Measurements from ENCODE around the gene APOH. TPM values are rescaled to one million over a fixed set of nuclear protein-coding genes. Genes with fewer than 3 reads are reported as not detected.

The APOH gene
- total and polyA plus RNA-seq, 5 donors: 0.11 to 1.3 TPM; not detected in 3

GRCh38 chr17:66235377-66235994 is 6.3 kb upstream of the APOH start:
- no peaks in the 10 kb centered on the region for H3K27me3 ChIP-seq (ENCODE audit: control insufficient read depth, insufficient read depth)
- H3K4me3 ChIP-seq (ENCODE audit: low read length): no peak overlapping the region
- DNase-seq (no peak), ATAC-seq (no peak)
- WGBS: 96% methylated on average over 3 of the region's 3 CpGs
- intact Hi-C loops (cut with DNase I): no loop called here
- H3K27ac ChIP-seq (ENCODE audit: low read length): no peak overlapping the region
- no peaks in the 10 kb centered on the region for H3K9me3 ChIP-seq (ENCODE audit: control insufficient read depth, low read length)
- H3K4me1 ChIP-seq (ENCODE audit: control insufficient read depth, insufficient read depth, low read length): no peaks in the 10 kb centered on the region

GRCh38 chr17:66234611-66235010 is 5.4 kb upstream of the APOH start:
- no peaks in the 10 kb centered on the region for H3K4me1 ChIP-seq (ENCODE audit: control insufficient read depth, insufficient read depth, low read length)
- no peak overlapping the region for H3K4me3 ChIP-seq (ENCODE audit: low read length)
- H3K9me3 ChIP-seq (ENCODE audit: control insufficient read depth, low read length): no peaks in the 10 kb centered on the region
- H3K27ac ChIP-seq (ENCODE audit: low read length): no peak overlapping the region
- intact Hi-C loops (cut with DNase I): no loop called here
- 77% methylated on average over 3 of the region's 3 CpGs for WGBS
- no peak for ATAC-seq
- DNase-seq: no peak
- H3K27me3 ChIP-seq (ENCODE audit: control insufficient read depth, insufficient read depth): no peaks in the 10 kb centered on the region

- Histone ChIP-seq H3K27ac (ENCODE audit: low read length) (no peak overlapping the region), H3K9me3 (ENCODE audit: control insufficient read depth, low read length) (no peaks in the 10 kb centered on the region), H3K4me1 (ENCODE audit: control insufficient read depth, insufficient read depth, low read length) (no peaks in the 10 kb centered on the region), H3K4me3 (ENCODE audit: low read length) (no peak overlapping the region), H3K27me3 (ENCODE audit: control insufficient read depth, insufficient read depth) (no peaks in the 10 kb centered on the region)
- WGBS: 74% methylated on average over 8 of the region's 8 CpGs
- no peak for DNase-seq
- intact Hi-C loops (cut with DNase I): no loop called here
- ATAC-seq: no peak
Observed at GRCh38 chr17:66233023-66233753, 4.0 kb upstream of the APOH start.

DNA sequence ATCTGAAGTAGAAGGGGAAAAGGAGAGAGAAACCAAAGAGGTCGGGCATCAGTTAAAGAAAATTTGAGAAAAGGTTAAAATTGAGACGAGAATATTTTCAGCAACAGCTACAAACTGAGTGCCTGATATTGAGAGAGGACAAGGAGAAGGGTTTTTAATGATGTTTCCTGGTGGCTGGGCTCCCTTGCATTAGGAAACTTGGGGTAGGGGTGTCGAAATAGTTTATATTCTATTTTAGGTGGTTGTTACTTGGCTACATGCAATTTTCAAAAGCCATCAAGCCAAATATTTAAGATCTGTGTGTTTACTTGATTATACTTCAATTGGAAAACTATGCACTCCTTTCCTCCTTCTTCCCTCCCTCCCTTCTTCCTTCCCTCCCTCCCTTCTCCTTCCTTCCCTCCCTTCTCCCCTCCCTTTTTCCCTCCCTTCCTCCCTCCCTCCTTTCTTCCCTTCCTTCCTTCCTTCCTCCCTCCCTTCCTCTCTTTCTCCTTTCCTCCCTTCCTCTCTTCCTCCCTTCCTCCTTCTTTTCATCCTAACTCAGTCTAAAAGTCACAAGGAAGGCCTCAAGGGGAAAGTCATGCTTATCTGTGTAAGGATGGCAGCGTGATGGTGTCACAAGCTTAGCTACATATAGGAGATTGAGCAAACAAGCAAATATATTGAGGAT is 1.8 kb upstream of the APOH start:
- no peak overlapping the region for H3K27ac ChIP-seq (ENCODE audit: low read length)
- no peaks in the 10 kb centered on the region for H3K4me1 ChIP-seq (ENCODE audit: control insufficient read depth, insufficient read depth, low read length)
- ATAC-seq: no peak
- WGBS: 79% methylated on average over 4 of the region's 4 CpGs
- intact Hi-C loops (cut with DNase I): no loop called here
- no peaks in the 10 kb centered on the region for H3K27me3 ChIP-seq (ENCODE audit: control insufficient read depth, insufficient read depth)
- DNase-seq: no peak
- no peak overlapping the region for H3K4me3 ChIP-seq (ENCODE audit: low read length)
- no peaks in the 10 kb centered on the region for H3K9me3 ChIP-seq (ENCODE audit: control insufficient read depth, low read length)

GRCh38 chr17:66229783-66230538 is 746 bp upstream of the APOH start:
- ATAC-seq (no peak), DNase-seq (no peak)
- H3K27me3 ChIP-seq (ENCODE audit: control insufficient read depth, insufficient read depth): no peaks in the 10 kb centered on the region
- H3K4me1 ChIP-seq (ENCODE audit: control insufficient read depth, insufficient read depth, low read length): no peaks in the 10 kb centered on the region
- 69% methylated on average over 4 of the region's 4 CpGs for WGBS
- H3K4me3 ChIP-seq (ENCODE audit: low read length): no peak overlapping the region
- intact Hi-C loops (cut with DNase I): no loop called here
- no peaks in the 10 kb centered on the region for H3K9me3 ChIP-seq (ENCODE audit: control insufficient read depth, low read length)
- no peak overlapping the region for H3K27ac ChIP-seq (ENCODE audit: low read length)

DNA sequence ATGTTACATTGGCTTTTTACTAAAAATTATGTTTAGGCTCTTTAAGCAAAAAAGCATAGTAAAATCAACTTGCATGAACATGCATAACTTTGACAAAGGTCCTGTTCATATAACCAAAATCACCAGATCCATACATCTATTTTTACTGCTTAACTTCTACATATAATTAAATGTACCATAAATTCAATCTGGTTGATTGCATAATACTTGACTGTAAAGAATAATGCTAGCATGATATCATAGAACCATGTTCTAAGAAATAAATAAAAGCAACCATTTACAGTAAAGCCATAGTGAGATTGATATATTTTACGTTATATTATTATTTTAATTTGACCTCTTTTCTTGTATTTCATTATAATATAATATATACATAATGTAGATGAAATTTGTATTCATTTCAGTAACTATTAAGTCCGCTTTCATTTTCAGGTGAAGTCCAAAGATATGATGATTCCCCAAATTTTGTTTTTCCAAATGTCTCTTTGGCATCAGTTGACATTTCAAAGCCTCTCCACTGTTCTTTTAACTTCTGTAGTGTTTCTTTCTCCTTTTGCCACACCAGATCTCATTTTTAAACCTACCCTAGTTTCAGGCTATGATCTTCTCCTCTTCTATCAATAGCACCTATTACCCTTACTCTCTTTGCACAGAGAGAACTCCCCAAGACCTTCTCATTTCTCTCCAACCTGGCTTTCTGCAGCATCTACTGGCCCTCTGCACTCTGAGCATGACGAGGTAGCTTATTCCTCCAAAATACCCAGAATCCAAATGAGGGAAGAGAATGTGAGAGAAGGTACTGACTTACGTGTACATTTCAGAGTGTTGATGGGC is 1.8 kb downstream of the APOH start:
- Histone ChIP-seq H3K9me3 (ENCODE audit: control insufficient read depth, low read length) (no peaks in the 10 kb centered on the region), H3K4me3 (ENCODE audit: low read length) (no peak overlapping the region), H3K27ac (ENCODE audit: low read length) (no peak overlapping the region), H3K27me3 (ENCODE audit: control insufficient read depth, insufficient read depth) (no peaks in the 10 kb centered on the region), H3K4me1 (ENCODE audit: control insufficient read depth, insufficient read depth, low read length) (no peaks in the 10 kb centered on the region)
- WGBS: 83% methylated on average over 4 of the region's 4 CpGs
- DNase-seq: no peak
- intact Hi-C loops (cut with DNase I): no loop called here
- no peak for ATAC-seq

DNA sequence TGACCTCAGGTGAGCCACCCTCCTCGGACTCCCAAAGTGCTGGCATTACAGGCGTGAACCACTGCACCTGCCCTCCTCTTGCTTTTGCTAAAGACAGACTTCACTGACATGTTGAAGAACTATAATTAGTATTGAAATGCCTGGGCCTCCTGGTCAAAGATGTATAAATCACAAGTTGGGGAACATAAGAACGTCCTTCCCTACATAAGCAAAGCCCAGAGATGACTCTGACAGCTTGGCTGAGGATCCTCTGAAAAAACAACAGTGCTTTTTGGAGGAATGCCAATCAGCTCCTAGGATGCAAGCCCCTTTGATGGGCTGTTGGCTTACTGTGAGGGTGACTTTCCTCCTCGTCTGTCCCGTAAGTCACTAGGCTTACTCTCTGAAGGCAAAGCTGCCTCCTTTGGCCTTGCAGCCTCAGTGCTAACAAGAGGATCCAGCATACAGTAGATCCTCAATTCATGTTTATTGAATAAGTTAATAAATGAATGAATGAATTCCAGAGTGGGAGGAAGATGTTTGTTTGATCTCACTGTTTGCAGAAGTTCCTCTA is 6.3 kb downstream of the APOH start:
- ATAC-seq (no peak), DNase-seq (no peak)
- 66% methylated on average over 5 of the region's 5 CpGs for WGBS
- intact Hi-C loops (cut with DNase I): no loop called here
- H3K4me1 ChIP-seq (ENCODE audit: control insufficient read depth, insufficient read depth, low read length): no peaks in the 10 kb centered on the region
- no peaks in the 10 kb centered on the region for H3K9me3 ChIP-seq (ENCODE audit: control insufficient read depth, low read length)
- no peak overlapping the region for H3K4me3 ChIP-seq (ENCODE audit: low read length)
- no peaks in the 10 kb centered on the region for H3K27me3 ChIP-seq (ENCODE audit: control insufficient read depth, insufficient read depth)
- H3K27ac ChIP-seq (ENCODE audit: low read length): no peak overlapping the region

DNA sequence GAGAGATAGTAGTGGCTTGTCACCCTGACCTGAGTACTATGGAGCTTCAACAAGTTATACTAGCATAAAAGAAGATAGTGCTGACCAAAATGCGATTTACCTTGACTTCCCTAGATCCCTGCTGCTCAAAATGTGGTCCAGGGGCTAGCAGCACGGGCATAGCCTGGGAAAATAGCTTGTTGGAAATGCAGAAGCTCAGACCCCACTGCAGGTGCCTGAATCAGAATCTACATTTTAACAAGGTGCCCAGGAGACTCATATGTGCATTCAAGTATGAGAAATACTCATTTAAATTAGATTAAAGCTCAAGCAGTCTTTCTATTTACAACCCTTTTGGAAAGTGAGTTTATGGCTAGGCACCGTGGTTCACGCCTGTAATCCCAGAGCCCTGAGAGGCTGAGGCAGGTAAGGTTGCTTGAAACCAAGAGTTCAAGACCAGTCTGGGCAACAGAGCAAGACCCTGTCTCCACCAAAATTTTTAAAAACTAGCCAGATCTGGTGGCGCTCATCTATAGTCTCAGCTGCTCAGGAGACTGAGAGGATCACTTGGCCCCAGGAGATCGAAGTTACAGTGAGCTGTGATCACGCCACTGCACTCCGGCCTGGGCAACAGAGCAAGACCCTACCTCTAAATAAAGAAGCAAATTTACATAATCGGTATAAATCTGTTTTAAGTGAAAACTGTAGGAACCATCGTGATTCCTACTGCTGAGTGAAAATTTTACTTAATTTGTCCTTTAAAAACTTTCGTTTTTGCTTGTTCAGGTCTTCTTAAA is 7.3 kb downstream of the APOH start:
- intact Hi-C loops (cut with DNase I): no loop called here
- no peak for ATAC-seq
- Histone ChIP-seq H3K4me1 (ENCODE audit: control insufficient read depth, insufficient read depth, low read length) (no peaks in the 10 kb centered on the region), H3K27me3 (ENCODE audit: control insufficient read depth, insufficient read depth) (no peaks in the 10 kb centered on the region), H3K27ac (ENCODE audit: low read length) (no peak overlapping the region), H3K9me3 (ENCODE audit: control insufficient read depth, low read length) (no peaks in the 10 kb centered on the region), H3K4me3 (ENCODE audit: low read length) (no peak overlapping the region)
- 89% methylated on average over 11 of the region's 11 CpGs for WGBS
- DNase-seq: no peak

DNA sequence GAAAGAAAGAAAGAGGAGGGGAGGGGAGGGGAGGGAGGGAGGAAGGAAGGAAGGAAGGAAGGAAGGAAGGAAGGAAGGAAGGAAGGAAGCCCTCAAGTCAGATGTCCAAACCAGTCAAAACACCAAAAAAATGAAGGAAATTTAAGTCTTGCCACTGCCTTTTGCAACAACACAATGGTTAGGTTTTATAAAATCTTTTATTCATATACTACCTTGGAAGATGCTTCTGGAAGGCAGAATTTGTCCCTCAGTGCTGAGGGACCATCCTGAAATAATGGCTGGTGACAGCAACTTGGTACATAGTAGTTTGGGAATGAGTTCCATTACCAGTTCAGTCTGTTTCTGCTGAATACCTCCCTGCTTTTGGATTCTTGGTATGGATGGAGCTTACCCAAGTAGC is 7.9 kb downstream of the APOH start:
- Histone ChIP-seq H3K9me3 (ENCODE audit: control insufficient read depth, low read length) (no peaks in the 10 kb centered on the region), H3K4me3 (ENCODE audit: low read length) (no peak overlapping the region), H3K4me1 (ENCODE audit: control insufficient read depth, insufficient read depth, low read length) (no peaks in the 10 kb centered on the region), H3K27me3 (ENCODE audit: control insufficient read depth, insufficient read depth) (no peaks in the 10 kb centered on the region), H3K27ac (ENCODE audit: low read length) (no peak overlapping the region)
- ATAC-seq (no peak), DNase-seq (no peak)
- intact Hi-C loops (cut with DNase I): no loop called here

Measured in right cardiac atrium (tissue), 5 donors.